Stimulated activated CD4-positive, alpha-beta T cell treated with anti-CD3 and anti-CD28 coated beads, Interleukin-1b, Interleukin-23, amount 100 ng/mL, for 1 hour (primary cell): ENCODE measurements around the gene PGAP3.
"Not testable (repeated sequence)": the region's sequence is repeated elsewhere in the genome, so short reads cannot be mapped to it uniquely, and the experiment has no call there.

Experiments used
- DNase-seq, 2 donors: peaks; one replicate each; pipeline ENCODE4 v3.0.0-alpha.2; 2020; ENCODE audit warnings: low read depth in 2 of 2

Gene PGAP3

GRCh38 chr17:39715375-39716072 is 27.7 kb upstream of the PGAP3 start:
- DNase-seq, result no peak

GRCh38 chr17:39714234-39714633 is 26.4 kb upstream of the PGAP3 start:
- no peak for DNase-seq

- DNase-seq, result no peak
These were observed 24.0 kb upstream of the PGAP3 start for GRCh38 chr17:39711851-39712250.

- not testable (repeated sequence) for DNase-seq
These were observed 23.2 kb upstream of the PGAP3 start for GRCh38 chr17:39711071-39711470.

- DNase-seq, result no peak
These were observed 22.4 kb upstream of the PGAP3 start for GRCh38 chr17:39709998-39710964.

GRCh38 chr17:39709319-39709997 is 21.6 kb upstream of the PGAP3 start:
- no peak for DNase-seq

- DNase-seq, result no peak
These were observed 19.1 kb upstream of the PGAP3 start for GRCh38 chr17:39706921-39707337.

GRCh38 chr17:39706383-39706782 is 18.5 kb upstream of the PGAP3 start:
- no peak for DNase-seq

GRCh38 chr17:39705786-39706348 is 18.0 kb upstream of the PGAP3 start:
- DNase-seq, result no peak

GRCh38 chr17:39704821-39705551 is 17.1 kb upstream of the PGAP3 start:
- no peak for DNase-seq

GRCh38 chr17:39703913-39704312 is 16.1 kb upstream of the PGAP3 start:
- DNase-seq, result no peak

GRCh38 chr17:39702901-39703893 is 15.3 kb upstream of the PGAP3 start:
- no peak for DNase-seq

GRCh38 chr17:39701784-39702422 is 14.0 kb upstream of the PGAP3 start:
- DNase-seq, result no peak

- DNase-seq, result no peak
These were observed 13.3 kb upstream of the PGAP3 start for GRCh38 chr17:39701012-39701783.

- no peak for DNase-seq
These were observed 12.5 kb upstream of the PGAP3 start for GRCh38 chr17:39700148-39700987.

GRCh38 chr17:39699818-39700147 is 11.9 kb upstream of the PGAP3 start, which contains the start of gene ERBB2:
Gene ERBB2, plus strand, starts transcription at chr17:39700064. Its CDS starts 175 bp downstream, at chr17:39700239.
- no peak for DNase-seq

- DNase-seq, result not testable (repeated sequence)
These were observed 11.4 kb upstream of the PGAP3 start for GRCh38 chr17:39699157-39699817.
